ENCODE data around the gene XRCC1. TPM values are rescaled to one million over a fixed set of nuclear protein-coding genes. Genes with fewer than 3 reads are reported as not detected.

Gene XRCC1
- total and polyA plus RNA-seq, 9 of the 15 experiments (the other 6 are each of a cell fraction or from before 2014, with no cell fraction given): 1.5 to 36.9 (median 24.9) TPM

DNA sequence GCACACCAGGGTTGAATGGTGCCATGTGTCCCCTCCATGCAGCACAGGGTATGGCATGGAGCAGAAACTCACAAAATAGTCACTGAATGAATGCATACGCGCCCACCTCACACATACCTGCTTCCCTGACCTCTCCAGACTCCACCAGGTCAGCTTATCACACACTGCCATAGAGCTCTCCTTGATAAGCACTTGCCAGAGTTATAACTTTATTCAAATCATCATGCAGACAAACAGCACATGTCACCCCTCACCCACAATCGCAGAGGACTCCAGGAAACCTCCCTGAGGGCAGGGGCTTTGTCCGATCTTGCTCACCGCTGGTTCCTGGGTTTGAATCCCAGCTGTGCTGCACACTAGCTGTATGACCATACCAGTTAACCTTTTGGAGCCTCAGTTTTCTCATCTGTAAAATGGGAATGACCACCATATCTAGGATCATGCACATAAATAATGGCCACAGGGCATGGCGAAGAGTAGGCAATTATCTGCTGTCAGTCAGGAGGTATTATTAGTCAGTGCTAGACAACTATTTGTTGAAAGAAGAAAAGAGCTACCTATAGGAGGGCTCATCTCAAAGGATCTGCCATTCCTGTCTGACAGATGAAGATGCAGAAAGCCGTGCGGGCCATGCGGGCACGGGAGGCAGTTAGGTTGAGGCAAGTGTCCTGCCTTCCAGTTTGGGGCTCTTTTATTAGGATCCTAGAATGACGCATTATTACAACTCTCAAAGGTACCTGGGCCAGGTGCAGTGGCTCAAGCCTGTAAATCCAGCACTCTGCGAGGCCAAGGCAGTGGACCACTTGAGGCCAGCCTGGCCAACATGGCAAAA, 14.0 kb downstream of the XRCC1 start:
- no peak overlapping the region for H3K9ac ChIP-seq (ENCODE audit: insufficient read depth in 1 of 2, low read depth in 2 of 2, low read length in 2 of 2)
- no peaks in the 10 kb centered on the region for H3K27me3 ChIP-seq (ENCODE audit: control insufficient read depth in 2 of 2, insufficient read depth in 2 of 2, low read length in 2 of 2)
- in situ Hi-C loops (cut with MboI) (no loop called here), intact Hi-C loops (cut with micrococcal nuclease) (no loop called here)
- ChIA-PET CTCF (ENCODE audit: low intra/inter-chr PET ratio) (no interaction called here), POLR2A (interaction anchor here (3.6 kb wide), 1 partner anchor 10 kb away, joined by 19 read pairs; no protein-coding TSS in a partner anchor)
- H3K4me1 ChIP-seq (replicated peaks in 1 of 2; ENCODE audit: control insufficient read depth in 2 of 2, insufficient read depth in 2 of 2, low read length in 2 of 2): peaks cover 3 to 4% of the 10 kb centered on the region in 2 experiments; a peak in 4 of 5 replicates
- no peak overlapping the region for H3K4me3 ChIP-seq
- DNase-seq (ENCODE audit: extremely low read depth in 1 of 4, low spot score in 3 of 4): no peak
- H3K4me2 ChIP-seq (ENCODE audit: insufficient read depth, low read length): no peak overlapping the region
- no peak overlapping the region for H2AFZ ChIP-seq (ENCODE audit: low read depth, low read length)
- ATAC-seq: peak; percentile 21; the same call in 1 of the 3 replicates
- H3K36me3 ChIP-seq (ENCODE audit: control insufficient read depth, insufficient read depth, low read length): peaks cover 45% of the 10 kb centered on the region; the same call in 2 of the 3 replicates
- WGBS (ENCODE audit: insufficient coverage, low coverage, missing lambda C conversion rate): 81% methylated on average over 12 of the region's 12 CpGs
- no peak for FAIRE-seq
- H3K27ac ChIP-seq (ENCODE audit: extremely low read depth, low read depth, low read length): peak overlapping the region; percentile 18; the same call in 1 of the 3 replicates
- BruUV-seq (replicated peaks): no TSS peak
- H3K79me2 ChIP-seq (ENCODE audit: control insufficient read depth, insufficient read depth, low read length): no peaks in the 10 kb centered on the region
- H4K20me1 ChIP-seq (replicated peaks; ENCODE audit: control insufficient read depth, insufficient read depth, low read length): no peaks in the 10 kb centered on the region; the same call in 1 of the 2 replicates
- H3K9me3 ChIP-seq (replicated peaks; ENCODE audit: control insufficient read depth, insufficient read depth, low read depth, low read length): no peaks in the 10 kb centered on the region
- H3K9me1 ChIP-seq (ENCODE audit: control insufficient read depth, insufficient read depth, low read length): no peaks in the 10 kb centered on the region
- TF ChIP-seq CBX3 (IDR thresholded peaks at IDR 0.05; ENCODE audit: borderline replicate concordance in 1 of 2, low read length in 2 of 2) (peak in 1 of 2 experiments; percentile 66; a peak in 1 of 3 replicates), RCOR1 (IDR thresholded peaks at IDR 0.05; ENCODE audit: borderline replicate concordance in 1 of 2, low read depth in 2 of 2, low read length in 2 of 2) (0 out of 4 replicates have a peak, but pooled peaks of 1 of the 2 experiments have one; percentile 28), CBFA2T3 (IDR thresholded peaks at IDR 0.05) (peak; percentile 62), TGIF2 (CRISPR knock-in tag; IDR thresholded peaks at IDR 0.05) (no peak), ARID2 (IDR thresholded peaks at IDR 0.05) (no peak), PHF20 (IDR thresholded peaks at IDR 0.05; ENCODE audit: partially characterized antibody) (peak; percentile 39), ESRRA (IDR thresholded peaks at IDR 0.05; ENCODE audit: borderline replicate concordance, low read depth) (peak; percentile 83), CCNT2 (IDR thresholded peaks at IDR 0.05; ENCODE audit: borderline replicate concordance, extremely low read depth, insufficient read length, low read depth, low read length) (no peak), KDM4B (IDR thresholded peaks at IDR 0.05; ENCODE audit: borderline replicate concordance in 2 of 2, low read depth in 1 of 2) (no peak), BCOR (IDR thresholded peaks at IDR 0.05) (peak; percentile 94), DNMT1 (IDR thresholded peaks at IDR 0.05) (no peak)
- TF ChIP-seq, protein P1, sequence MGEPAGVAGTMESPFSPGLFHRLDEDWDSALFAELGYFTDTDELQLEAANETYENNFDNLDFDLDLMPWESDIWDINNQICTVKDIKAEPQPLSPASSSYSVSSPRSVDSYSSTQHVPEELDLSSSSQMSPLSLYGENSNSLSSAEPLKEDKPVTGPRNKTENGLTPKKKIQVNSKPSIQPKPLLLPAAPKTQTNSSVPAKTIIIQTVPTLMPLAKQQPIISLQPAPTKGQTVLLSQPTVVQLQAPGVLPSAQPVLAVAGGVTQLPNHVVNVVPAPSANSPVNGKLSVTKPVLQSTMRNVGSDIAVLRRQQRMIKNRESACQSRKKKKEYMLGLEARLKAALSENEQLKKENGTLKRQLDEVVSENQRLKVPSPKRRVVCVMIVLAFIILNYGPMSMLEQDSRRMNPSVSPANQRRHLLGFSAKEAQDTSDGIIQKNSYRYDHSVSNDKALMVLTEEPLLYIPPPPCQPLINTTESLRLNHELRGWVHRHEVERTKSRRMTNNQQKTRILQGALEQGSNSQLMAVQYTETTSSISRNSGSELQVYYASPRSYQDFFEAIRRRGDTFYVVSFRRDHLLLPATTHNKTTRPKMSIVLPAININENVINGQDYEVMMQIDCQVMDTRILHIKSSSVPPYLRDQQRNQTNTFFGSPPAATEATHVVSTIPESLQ (CRISPR knock-in tag; IDR thresholded peaks at IDR 0.05): no peak
- TF ChIP-seq, protein P2, sequence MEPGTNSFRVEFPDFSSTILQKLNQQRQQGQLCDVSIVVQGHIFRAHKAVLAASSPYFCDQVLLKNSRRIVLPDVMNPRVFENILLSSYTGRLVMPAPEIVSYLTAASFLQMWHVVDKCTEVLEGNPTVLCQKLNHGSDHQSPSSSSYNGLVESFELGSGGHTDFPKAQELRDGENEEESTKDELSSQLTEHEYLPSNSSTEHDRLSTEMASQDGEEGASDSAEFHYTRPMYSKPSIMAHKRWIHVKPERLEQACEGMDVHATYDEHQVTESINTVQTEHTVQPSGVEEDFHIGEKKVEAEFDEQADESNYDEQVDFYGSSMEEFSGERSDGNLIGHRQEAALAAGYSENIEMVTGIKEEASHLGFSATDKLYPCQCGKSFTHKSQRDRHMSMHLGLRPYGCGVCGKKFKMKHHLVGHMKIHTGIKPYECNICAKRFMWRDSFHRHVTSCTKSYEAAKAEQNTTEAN (CRISPR knock-in tag; IDR thresholded peaks at IDR 0.05): no peak
- TF ChIP-seq, protein P3, sequence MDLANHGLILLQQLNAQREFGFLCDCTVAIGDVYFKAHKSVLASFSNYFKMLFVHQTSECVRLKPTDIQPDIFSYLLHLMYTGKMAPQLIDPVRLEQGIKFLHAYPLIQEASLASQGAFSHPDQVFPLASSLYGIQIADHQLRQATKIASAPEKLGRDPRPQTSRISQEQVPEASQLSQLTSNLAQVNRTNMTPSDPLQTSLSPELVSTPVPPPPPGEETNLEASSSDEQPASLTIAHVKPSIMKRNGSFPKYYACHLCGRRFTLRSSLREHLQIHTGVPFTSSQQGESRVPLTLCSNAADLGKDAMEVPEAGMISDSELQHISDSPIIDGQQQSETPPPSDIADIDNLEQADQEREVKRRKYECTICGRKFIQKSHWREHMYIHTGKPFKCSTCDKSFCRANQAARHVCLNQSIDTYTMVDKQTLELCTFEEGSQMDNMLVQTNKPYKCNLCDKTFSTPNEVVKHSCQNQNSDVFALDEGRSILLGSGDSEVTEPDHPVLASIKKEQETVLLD (IDR thresholded peaks at IDR 0.05): no peak
- TF ChIP-seq, protein P4, sequence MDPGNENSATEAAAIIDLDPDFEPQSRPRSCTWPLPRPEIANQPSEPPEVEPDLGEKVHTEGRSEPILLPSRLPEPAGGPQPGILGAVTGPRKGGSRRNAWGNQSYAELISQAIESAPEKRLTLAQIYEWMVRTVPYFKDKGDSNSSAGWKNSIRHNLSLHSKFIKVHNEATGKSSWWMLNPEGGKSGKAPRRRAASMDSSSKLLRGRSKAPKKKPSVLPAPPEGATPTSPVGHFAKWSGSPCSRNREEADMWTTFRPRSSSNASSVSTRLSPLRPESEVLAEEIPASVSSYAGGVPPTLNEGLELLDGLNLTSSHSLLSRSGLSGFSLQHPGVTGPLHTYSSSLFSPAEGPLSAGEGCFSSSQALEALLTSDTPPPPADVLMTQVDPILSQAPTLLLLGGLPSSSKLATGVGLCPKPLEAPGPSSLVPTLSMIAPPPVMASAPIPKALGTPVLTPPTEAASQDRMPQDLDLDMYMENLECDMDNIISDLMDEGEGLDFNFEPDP (CRISPR knock-in tag; IDR thresholded peaks at IDR 0.05): no peak
